NCI-H345 treated with DMSO at 0.1 percent for 48 hours (cell line): ENCODE data around the gene SLIT3.

Experiments used
- DNase-seq: peaks from one replicate; lab custom pipeline; 2025; ENCODE audit not compliant: unreplicated experiment; lab: John Stamatoyannopoulos, UW

Gene SLIT3

GRCh38 chr5:169299663-169300467 is 1.1 kb downstream of the SLIT3 start:
- no peak for DNase-seq

- no peak for DNase-seq
Observed at GRCh38 chr5:169299191-169299662, 1.7 kb downstream of the SLIT3 start.

DNA sequence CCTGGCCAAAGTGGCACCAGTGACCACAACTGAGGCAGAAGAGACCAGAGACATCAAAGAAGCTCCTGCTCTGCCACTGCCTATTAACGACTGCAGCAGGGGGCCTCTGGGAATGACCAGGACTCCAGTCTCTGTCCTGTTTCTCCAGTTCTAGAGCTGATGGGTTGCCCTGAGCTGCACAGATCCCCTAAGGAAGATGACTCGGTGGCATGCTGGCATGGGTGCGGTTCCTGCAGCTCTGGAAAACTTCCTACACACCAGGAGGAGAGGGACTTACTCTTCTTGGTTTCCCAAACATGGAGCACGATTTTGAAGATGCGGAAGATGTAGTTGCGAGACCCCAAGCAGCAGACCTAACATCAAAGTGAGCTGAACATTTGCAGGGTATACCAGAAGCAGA is 2.7 kb downstream of the SLIT3 start:
- DNase-seq: no peak

- DNase-seq: peak; percentile 40
Observed at GRCh38 chr5:169296419-169297143, 4.4 kb downstream of the SLIT3 start.

- no peak for DNase-seq
Observed at GRCh38 chr5:169295306-169295705, 5.6 kb downstream of the SLIT3 start.

DNA sequence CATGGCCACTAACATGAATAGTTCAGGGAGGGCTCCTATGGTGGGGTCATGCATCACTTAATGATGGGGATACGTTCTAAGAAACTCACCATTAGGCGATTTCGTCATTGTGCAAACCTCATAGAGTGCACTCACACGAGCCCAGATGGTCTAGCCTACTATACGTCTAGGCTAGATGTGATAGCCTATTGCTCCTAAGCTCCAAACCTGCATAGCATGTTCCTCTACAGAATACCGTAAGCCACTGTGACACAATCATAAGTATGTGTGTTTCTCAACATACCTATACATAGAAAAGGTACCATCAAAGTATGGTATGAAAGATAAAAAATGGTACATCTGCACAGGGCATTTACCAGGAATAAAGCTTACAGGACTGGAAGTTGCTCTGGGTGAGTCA is 6.3 kb downstream of the SLIT3 start:
- no peak for DNase-seq

DNA sequence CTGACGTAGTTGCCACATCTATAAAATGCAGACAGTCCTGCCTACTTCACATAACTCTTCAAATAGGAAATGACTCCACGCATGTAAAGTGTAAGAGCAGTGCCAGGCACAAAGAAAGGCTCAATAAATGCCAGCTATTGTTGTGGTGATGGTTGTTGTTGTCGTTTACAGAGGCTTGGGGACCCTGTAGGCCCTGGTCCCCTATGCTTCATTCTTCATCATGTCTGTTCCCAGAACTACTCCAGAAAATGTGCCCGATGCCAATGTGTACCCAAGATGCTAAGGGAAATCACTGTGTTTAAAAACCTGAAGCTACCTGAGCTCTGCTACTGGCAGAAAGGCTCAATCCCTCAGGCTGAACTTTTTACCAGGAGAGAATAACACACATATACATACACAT is 9.1 kb downstream of the SLIT3 start:
- DNase-seq: no peak

DNA sequence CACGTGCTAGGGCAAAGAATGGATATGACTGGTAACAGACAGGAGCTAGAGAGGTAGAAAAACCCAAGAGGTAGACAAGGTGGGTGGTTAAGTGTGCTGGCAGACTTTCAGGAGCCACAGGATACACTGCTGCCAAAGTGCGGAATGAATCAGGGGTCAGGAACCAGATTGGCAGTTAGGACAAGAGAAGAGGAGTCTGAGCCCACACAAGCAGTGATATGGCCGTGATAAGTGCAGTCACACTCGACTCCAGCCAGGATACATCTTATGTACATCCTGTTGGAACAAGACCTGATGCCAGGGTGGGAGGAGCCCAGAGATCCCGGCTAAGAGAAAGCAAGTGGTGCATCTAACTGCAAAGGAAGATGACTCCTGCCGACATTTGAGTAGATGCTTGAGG is 10.0 kb downstream of the SLIT3 start:
- no peak for DNase-seq

DNA sequence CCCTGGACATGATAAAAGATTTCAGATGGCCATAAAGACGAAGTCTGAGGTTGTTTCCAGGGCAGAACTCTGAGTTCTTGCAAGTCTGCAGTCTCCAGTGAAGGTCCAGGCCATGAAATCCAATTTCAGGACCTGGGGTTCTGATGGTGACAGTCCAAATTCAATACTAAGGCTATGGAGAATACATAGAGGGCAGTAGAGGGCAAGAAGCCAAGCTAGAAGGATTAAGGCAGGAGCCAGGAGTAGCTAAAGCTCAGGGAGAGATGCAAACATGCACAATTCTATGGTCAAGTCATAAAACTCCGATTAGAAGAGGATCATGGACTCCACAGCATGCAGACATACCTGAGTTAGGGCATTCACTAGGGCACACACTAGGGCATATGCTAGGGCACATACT is 11.4 kb downstream of the SLIT3 start:
- DNase-seq: no peak

- no peak for DNase-seq
Observed at GRCh38 chr5:169288066-169288930, 12.6 kb downstream of the SLIT3 start.

DNA sequence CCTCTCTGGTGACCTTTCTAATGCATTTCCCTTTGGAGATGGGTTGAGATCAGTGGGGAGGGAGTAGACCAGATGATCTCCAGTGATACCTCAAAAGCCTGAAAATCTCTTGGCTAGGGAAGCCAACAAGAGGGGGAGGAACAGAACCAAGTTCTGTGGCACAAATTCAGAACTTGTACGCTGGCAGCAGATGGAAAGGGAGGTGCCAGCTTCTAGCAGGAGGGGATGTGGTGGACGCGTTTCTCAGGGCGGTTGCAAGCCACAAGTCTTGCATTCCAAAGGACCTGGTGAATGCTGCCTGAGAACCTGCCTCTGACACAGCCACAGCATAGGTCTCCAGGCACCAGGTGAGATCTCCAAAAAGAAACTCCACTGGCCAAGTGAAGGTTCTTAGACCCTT is 13.4 kb downstream of the SLIT3 start:
- no peak for DNase-seq

- DNase-seq: no peak
Observed at GRCh38 chr5:169286572-169287300, 14.2 kb downstream of the SLIT3 start.

GRCh38 chr5:169283887-169284286 is 17.1 kb downstream of the SLIT3 start:
- DNase-seq: no peak

GRCh38 chr5:169281625-169282024 is 19.3 kb downstream of the SLIT3 start:
- DNase-seq: no peak

DNA sequence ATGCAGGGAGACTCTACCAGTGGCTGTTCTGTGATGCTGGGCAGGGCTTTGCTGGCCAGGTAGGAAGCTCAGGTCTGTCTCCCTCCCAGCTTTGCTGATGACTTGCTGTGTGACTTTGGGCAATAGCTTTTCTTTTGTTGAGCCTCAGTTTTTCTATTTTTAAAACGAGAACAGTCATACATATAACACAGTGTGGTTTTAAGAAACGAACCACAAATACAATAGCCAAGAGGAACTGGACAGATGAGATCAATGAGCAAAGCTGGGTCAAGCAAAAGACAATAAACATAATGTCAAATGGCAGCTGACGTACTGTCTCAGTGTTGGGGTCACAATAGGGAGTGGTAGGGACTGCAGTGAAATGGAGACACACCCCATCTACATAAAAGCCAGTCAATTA is 20.2 kb downstream of the SLIT3 start:
- no peak for DNase-seq

GRCh38 chr5:169280286-169280685 is 20.7 kb downstream of the SLIT3 start:
- DNase-seq: no peak

DNA sequence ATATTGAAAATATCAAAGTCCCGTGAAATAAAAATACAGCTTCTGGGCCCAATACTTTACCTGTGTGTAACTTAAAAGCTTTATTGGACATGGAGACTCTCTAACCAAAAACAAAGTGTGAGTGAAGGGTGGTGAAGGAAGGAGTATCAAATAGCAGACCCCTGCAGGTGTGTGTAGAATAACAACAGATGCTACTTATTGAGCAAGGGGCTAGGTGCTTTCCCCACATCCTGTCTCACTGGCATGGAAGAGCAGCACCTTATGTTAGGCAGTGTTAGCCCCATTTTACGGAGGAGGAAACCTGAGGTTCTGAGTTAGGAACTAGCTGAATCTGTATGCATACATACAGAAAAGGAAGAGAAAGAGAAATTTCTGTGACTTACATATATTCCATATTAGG is 21.8 kb downstream of the SLIT3 start:
- no peak for DNase-seq

DNA sequence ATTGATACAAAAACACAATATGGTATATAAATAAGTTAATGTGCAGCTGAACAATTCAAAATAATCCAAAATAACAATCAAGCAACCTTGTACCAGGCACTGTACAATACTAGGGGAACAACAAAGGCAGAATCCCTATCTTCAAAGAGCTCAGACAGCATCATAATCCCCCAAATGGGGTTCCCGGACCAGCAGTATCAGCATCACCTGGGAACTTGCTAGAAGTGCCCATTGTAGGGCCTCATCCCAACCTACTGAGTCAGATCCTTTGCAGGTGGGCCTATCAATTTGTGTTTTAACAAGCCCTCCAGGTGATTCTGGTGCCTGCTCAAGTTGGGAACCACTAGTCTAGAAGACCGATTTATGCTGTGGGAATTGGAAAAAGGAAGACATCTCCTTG is 27.1 kb downstream of the SLIT3 start:
- no peak for DNase-seq

- DNase-seq: no peak
Observed at GRCh38 chr5:169273451-169273850, 27.5 kb downstream of the SLIT3 start.

DNA sequence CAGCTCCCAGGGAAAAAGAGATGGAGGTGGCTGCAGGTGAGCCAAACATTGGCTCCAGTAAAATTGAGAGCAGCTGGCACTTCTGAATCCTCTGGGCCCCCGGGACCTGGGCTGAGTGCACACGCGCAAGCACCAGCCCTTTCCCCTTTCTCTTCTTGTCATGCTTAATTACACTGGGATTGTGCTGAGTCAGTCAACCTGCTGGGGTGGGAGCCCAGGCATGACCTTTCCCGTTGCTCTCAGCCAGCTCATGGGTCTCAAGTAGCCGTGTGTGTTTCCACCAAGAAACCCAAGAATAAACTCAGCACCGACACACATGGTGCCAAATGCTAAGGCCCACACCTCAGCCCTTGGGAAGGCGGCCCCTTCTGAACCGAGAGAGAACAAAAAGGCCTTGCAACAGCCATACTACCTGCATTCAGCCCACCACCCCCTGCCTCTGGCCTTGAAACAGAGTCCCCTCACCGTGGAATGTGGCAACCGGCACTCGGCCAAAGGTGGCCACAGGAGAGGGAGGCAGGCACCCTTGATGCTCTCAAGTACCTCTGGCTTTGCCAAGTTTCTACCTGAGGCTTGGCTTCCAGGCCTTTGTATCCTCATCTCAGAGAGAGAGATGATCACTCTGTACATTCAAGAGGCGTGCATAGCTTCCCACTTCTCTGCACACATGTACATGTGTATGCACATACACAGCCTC is 28.1 kb downstream of the SLIT3 start:
- peak; percentile 54 for DNase-seq
